Neural progenitor cell (in vitro differentiated cells): ENCODE results near the gene ALKBH1. TPM values are rescaled to one million over a fixed set of nuclear protein-coding genes. Genes with fewer than 3 reads are reported as not detected.

ENCODE experiments used
- DNase-seq: peaks from one replicate; pipeline ENCODE4 v3.0.0-alpha.2; 2016; ENCODE audit warnings: low spot score
- H2AFZ ChIP-seq: fragments of 200-600 bp; sonication (generic); replicated peaks from 2 replicates; pipeline ENCODE4 v1.6.1; 2016; ENCODE audit warnings: antibody characterized with exemption
- H3F3A ChIP-seq: fragments of 200-600 bp; sonication (generic); 2 replicates; pipeline ENCODE4 v1.6.1; 2016; ENCODE audit warnings: antibody characterized with exemption, low read depth
- H3K27ac ChIP-seq: fragments of 200-600 bp; sonication (generic); 2 replicates; pipeline ENCODE4 v1.5.1; 2016; ENCODE audit warnings: mild to moderate bottlenecking
- H3K27me3 ChIP-seq: fragments of 200-600 bp; sonication (generic); 2 replicates; pipeline ENCODE4 v1.6.1; 2016; ENCODE audit warnings: mild to moderate bottlenecking, moderate library complexity
- H3K36me3 ChIP-seq: fragments of 200-600 bp; sonication (generic); 2 replicates; pipeline ENCODE4 v1.5.1; 2016
- H3K4me1 ChIP-seq: fragments of 200-600 bp; sonication (generic); 2 replicates; pipeline ENCODE4 v1.6.1; 2016; ENCODE audit warnings: mixed run types
- H3K4me2 ChIP-seq: fragments of 200-600 bp; sonication (generic); 2 replicates; pipeline ENCODE4 v1.6.1; 2016
- H3K4me3 ChIP-seq: fragments of 200-600 bp; sonication (generic); 2 replicates; pipeline ENCODE4 v1.5.1; 2016
- H3K79me2 ChIP-seq: fragments of 200-600 bp; sonication (generic); 2 replicates; pipeline ENCODE4 v1.6.1; 2016; ENCODE audit warnings: low read depth
- H3K9ac ChIP-seq: fragments of 200-600 bp; sonication (generic); 2 replicates; pipeline ENCODE4 v1.6.1; 2016
- H3K9me3 ChIP-seq: fragments of 200-600 bp; sonication (generic); 2 replicates; pipeline ENCODE4 v1.5.1; 2016; ENCODE audit warnings: low read depth
- H4K20me1 ChIP-seq: fragments of 200-600 bp; sonication (generic); 2 replicates; pipeline ENCODE4 v1.6.1; 2016; ENCODE audit warnings: low read depth
- H3K27ac Mint-ChIP-seq: 3 replicates; pipeline ENCODE4 v1.8.0; 2021; ENCODE audit warnings: mixed read lengths
- H3K27me3 Mint-ChIP-seq: 2 replicates; pipeline ENCODE4 v1.8.0; 2022; ENCODE audit warnings: low read depth, mild to moderate bottlenecking, inconsistent platforms, moderate library complexity, mixed read lengths; ENCODE audit not compliant: insufficient read depth
- H3K36me3 Mint-ChIP-seq: 3 replicates; pipeline ENCODE4 v1.8.0; 2021; ENCODE audit warnings: mixed read lengths
- H3K4me1 Mint-ChIP-seq: 3 replicates; pipeline ENCODE4 v1.8.0; 2021; ENCODE audit warnings: mixed read lengths
- H3K4me3 Mint-ChIP-seq: 3 replicates; pipeline ENCODE4 v1.8.0; 2021; ENCODE audit warnings: mild to moderate bottlenecking, moderate library complexity, mixed read lengths
- H3K9me3 Mint-ChIP-seq: 3 replicates; pipeline ENCODE4 v1.8.0; 2020; ENCODE audit warnings: mixed read lengths
- EZH2 ChIP-seq: fragments of 200-600 bp; sonication (generic); IDR thresholded peaks from 2 replicates; pipeline ENCODE4 v1.6.1; 2017; ENCODE audit warnings: antibody characterized with exemption, mild to moderate bottlenecking, moderate library complexity
- EZH2phosphoT487 ChIP-seq: fragments of 200-600 bp; sonication (generic); IDR thresholded peaks from 2 replicates; pipeline ENCODE4 v1.6.1; 2017; ENCODE audit warnings: antibody characterized with exemption
- total RNA-seq: library from RNA; depleted of rRNA; stranded (reverse); fragments of >200 nt; gene quantifications from 2 replicates; pipeline ENCODE4 v1.2.3, GENCODE V29; 2015; ENCODE audit warnings: low replicate concordance
- TF ChIP-seq, protein P1 (sequence below): fragments of 200-600 bp; sonication (generic); IDR thresholded peaks from 2 replicates; pipeline ENCODE4 v1.5.1; 2017; ENCODE audit warnings: antibody characterized with exemption, mild to moderate bottlenecking

Gene ALKBH1
- total RNA-seq, 1 donor from 2014 or later, result 19.2 TPM

DNA sequence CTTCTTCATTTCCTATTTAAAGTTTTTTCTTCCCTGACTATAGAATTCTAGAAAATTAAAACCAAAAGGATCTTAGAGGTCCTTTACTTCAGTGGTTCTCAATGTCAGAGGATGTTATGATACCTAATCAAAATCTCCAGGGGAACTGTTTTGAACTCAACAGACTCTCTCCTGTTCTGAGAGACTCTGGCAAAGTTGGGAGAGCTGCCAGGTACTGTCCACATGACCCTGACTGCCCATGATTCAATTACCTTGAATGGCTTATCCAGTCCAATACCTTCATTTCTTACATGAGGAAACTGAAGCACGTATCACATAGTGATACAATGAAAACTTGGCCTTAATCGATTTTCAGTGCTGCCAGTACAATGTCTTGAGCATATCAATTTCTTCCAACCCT, 16.6 kb downstream of the ALKBH1 start:
- Histone ChIP-seq H3F3A (no peaks in the 10 kb centered on the region), H3K9me3 (no peaks in the 10 kb centered on the region), H3K4me2 (no peak overlapping the region), H3K36me3 (no peaks in the 10 kb centered on the region), H3K4me1 (no peaks in the 10 kb centered on the region), H2AFZ (no peak overlapping the region), H3K79me2 (no peaks in the 10 kb centered on the region), H4K20me1 (no peaks in the 10 kb centered on the region), H3K9ac (no peak overlapping the region), H3K27me3 (no peaks in the 10 kb centered on the region), H3K27ac (no peak overlapping the region), H3K4me3 (no peak overlapping the region)
- TF ChIP-seq EZH2phosphoT487 (no peak), EZH2 (no peak)
- TF ChIP-seq, protein P1, sequence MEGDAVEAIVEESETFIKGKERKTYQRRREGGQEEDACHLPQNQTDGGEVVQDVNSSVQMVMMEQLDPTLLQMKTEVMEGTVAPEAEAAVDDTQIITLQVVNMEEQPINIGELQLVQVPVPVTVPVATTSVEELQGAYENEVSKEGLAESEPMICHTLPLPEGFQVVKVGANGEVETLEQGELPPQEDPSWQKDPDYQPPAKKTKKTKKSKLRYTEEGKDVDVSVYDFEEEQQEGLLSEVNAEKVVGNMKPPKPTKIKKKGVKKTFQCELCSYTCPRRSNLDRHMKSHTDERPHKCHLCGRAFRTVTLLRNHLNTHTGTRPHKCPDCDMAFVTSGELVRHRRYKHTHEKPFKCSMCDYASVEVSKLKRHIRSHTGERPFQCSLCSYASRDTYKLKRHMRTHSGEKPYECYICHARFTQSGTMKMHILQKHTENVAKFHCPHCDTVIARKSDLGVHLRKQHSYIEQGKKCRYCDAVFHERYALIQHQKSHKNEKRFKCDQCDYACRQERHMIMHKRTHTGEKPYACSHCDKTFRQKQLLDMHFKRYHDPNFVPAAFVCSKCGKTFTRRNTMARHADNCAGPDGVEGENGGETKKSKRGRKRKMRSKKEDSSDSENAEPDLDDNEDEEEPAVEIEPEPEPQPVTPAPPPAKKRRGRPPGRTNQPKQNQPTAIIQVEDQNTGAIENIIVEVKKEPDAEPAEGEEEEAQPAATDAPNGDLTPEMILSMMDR, result no peak
- Mint-ChIP-seq H3K36me3 (peaks cover 15% of the 10 kb centered on the region), H3K27ac (no peak overlapping the region), H3K4me3 (no peak overlapping the region), H3K4me1 (no peaks in the 10 kb centered on the region), H3K9me3 (no peaks in the 10 kb centered on the region), H3K27me3 (no peaks in the 10 kb centered on the region)
- DNase-seq, result no peak

DNA sequence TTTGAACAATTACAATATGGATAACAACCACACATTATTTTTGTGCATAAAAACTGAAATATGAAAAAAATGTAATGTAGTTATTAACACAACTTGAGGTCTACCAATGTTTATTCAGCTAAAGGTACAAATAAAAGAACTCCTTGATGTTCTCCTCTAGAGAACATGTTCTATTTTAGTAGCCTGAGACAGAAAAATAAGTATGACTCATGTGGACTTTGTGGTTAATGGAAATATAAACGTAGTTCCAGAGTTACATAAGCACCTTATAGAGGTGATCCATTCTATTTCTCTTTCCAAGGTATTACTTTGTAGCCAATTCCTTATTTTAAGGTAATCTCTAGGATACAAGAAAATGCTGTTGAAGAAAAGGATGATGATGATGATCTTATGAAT, 25.7 kb downstream of the ALKBH1 start:
- H3K27ac ChIP-seq, result no peak overlapping the region
- no peaks in the 10 kb centered on the region for H3K27me3 ChIP-seq
- no peak overlapping the region for H3K4me3 ChIP-seq
- Mint-ChIP-seq H3K9me3 (no peaks in the 10 kb centered on the region), H3K27me3 (peaks cover 2% of the 10 kb centered on the region), H3K27ac (no peak overlapping the region), H3K4me1 (no peaks in the 10 kb centered on the region), H3K4me3 (no peak overlapping the region), H3K36me3 (peaks cover 11% of the 10 kb centered on the region)
- H3K4me2 ChIP-seq, result no peak overlapping the region
- H3F3A ChIP-seq, result no peaks in the 10 kb centered on the region
- H3K79me2 ChIP-seq, result no peaks in the 10 kb centered on the region
- H3K9ac ChIP-seq, result no peak overlapping the region
- no peak for DNase-seq
- H3K4me1 ChIP-seq, result no peaks in the 10 kb centered on the region
- TF ChIP-seq, protein P1, result no peak
- no peak for TF ChIP-seq EZH2phosphoT487
- TF ChIP-seq EZH2, result no peak
- H3K36me3 ChIP-seq, result no peaks in the 10 kb centered on the region
- H4K20me1 ChIP-seq, result no peaks in the 10 kb centered on the region
- H2AFZ ChIP-seq, result no peak overlapping the region
- H3K9me3 ChIP-seq, result no peaks in the 10 kb centered on the region

DNA sequence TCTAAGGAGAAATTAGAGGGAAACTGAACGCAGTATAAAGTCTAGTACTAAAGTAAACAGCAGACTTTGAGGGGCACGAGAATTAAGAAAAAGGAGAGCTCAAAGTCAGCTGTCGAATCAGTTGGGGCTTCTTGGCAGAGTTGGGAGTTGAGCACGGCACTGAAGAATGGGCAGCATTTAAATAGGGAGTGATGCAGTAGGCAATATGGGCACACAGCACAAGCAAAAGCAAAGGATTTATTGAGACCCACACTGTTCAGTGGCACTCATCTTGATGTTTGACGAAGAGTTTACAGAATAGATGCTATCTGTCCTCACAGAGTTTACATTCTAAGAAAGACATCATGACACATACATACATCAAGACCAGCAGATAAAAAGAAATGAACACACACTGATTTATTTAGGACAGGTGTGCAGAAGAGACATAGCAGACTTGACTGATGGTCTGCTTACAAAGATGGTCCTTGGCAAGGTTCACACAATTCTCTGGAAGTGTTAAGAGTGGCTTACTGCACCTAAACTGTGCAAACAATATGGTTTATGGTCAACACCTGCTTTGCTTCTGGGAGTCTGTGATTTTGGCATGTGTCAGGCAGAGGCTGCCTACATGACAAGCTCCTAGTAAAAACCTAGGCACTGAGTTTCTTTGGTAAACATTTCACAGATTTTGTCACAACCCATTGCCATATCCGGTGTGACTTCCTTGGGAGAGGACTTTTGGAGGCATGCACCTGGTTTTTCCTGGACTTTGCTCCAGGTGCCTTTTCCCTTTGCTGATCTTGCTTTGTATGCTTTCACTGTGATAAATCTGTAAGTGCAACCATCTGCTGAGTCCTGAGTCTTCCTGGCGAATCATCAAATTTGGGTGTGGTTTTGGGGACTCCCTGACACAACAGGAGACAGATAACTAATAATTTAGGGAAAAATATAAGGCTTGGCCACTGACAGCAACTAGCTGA, 26.3 kb downstream of the ALKBH1 start:
- Histone ChIP-seq H3K27me3 (no peaks in the 10 kb centered on the region), H3K9ac (no peak overlapping the region), H3K4me3 (no peak overlapping the region), H3K4me2 (no peak overlapping the region), H3K9me3 (no peaks in the 10 kb centered on the region), H3K36me3 (no peaks in the 10 kb centered on the region), H2AFZ (no peak overlapping the region), H3K4me1 (no peaks in the 10 kb centered on the region), H3K79me2 (no peaks in the 10 kb centered on the region), H4K20me1 (no peaks in the 10 kb centered on the region), H3F3A (no peaks in the 10 kb centered on the region), H3K27ac (no peak overlapping the region)
- Mint-ChIP-seq H3K36me3 (peaks cover 7% of the 10 kb centered on the region), H3K9me3 (no peaks in the 10 kb centered on the region), H3K27me3 (peaks cover 2% of the 10 kb centered on the region), H3K4me1 (no peaks in the 10 kb centered on the region), H3K27ac (no peak overlapping the region), H3K4me3 (no peak overlapping the region)
- no peak for DNase-seq
- TF ChIP-seq, protein P1, result no peak
- TF ChIP-seq EZH2 (no peak), EZH2phosphoT487 (no peak)
